Activated T-cell treated with anti-CD3 and anti-CD28 coated beads, Interleukin-2, amount 50 U/mL, for 48 hours (primary cell): Measurements from ENCODE around the gene TTYH2.
"Not testable (repeated sequence)": the region's sequence is repeated elsewhere in the genome, so short reads cannot be mapped to it uniquely, and the experiment has no call there.

Source experiments
- DNase-seq, 2 experiments: peaks; one replicate each; pipeline ENCODE4 v3.0.0-alpha.2; 2020

The TTYH2 gene

GRCh38 chr17:74267987-74268499 is 54.7 kb downstream of the TTYH2 start:
- DNase-seq = no peak

DNA sequence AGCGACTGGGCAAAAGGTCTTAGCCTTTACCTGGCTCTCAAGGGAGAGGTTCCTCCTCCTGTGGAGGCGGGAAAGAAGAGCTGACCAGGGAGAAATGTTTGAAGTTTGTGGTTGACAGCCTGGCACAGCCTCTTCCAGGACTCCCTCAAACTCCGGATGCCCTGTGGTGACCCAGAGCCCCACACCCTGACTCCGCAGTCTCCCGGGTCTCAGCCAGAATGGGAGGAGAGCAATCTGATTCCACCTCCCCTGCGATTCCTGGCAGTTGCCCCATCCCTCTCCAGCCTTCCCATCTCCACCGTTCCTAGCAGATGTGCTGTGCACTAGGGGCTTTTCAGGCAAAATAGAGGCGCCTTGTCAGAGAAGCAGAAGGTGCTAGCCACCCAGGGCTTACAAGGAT is 55.2 kb downstream of the TTYH2 start:
- no peak for DNase-seq

- DNase-seq = no peak
These were observed 57.0 kb downstream of the TTYH2 start for GRCh38 chr17:74270333-74270732.

- DNase-seq = no peak
These were observed 57.9 kb downstream of the TTYH2 start for GRCh38 chr17:74271281-74271680.

DNA sequence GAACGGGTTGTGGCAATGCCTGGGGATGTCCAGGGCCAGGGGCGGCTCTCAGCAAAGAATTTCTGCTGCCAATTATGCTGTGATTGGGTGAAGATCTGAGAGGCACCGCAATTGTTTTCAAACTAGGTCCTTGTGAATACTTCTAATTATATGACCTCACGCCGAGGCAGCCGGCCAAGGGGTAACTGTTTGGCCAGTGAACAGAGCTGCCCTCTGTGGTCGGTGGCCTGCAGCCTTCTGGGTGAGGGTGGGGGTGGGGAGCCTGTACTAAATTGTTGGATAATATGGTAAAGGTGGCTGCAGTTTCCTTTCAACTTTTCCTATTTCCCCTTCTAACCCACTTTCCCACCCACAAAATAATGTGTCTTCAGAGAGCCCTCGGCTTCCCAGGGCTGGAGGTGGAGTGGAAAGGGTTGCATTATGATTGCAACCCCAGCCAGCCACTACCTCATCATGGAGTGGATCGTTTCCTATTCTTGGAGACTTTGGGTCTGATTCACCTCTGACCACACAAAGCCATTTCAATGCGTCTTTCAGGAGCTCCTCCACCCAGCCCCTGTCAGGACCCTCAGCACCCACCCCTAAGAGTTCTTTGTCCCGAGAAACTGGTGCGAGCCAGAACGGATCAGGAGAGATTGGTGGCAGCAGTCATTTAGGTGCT is 58.7 kb downstream of the TTYH2 start:
- DNase-seq = no peak

- no peak for DNase-seq
These were observed 59.4 kb downstream of the TTYH2 start for GRCh38 chr17:74272731-74273201.

DNA sequence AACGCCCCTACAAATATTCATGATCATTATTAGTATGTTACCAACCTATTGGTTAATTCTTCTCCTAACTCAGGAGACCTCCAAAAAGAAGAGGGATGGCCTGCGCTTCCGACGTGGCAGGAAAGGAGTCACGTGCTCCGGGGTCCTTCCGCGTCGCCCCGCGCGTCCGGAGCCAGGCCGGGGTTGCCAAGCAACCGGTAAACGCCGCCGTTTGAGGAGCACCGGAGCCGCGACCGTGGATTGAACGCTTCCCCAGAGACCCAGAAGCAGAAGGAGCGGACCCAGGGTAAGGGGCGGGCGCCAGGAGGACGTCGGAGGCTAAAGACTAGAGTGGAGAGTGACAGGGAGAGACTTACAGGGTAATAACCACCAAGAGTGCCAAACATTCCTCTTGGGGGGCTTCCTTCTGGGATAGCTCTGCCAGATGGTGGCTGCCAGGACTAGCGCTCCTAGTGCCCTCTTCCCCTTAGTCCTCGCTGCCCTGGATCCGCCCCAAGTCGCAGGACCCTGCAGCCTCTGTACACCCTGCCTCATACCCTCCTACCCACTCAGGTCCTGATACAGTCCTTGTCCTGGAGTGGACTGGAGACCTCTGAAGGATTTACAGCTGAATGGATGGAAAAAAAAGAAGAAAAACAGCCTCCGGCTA is 60.8 kb downstream of the TTYH2 start, which contains the start of gene DNAI2:
DNAI2 (plus strand) TSS at position 175 of the 649 bp plus-strand sequence. CDS start 7,584 bp downstream, outside the sequence.
- DNase-seq = peak; percentile 39 to 48

DNA sequence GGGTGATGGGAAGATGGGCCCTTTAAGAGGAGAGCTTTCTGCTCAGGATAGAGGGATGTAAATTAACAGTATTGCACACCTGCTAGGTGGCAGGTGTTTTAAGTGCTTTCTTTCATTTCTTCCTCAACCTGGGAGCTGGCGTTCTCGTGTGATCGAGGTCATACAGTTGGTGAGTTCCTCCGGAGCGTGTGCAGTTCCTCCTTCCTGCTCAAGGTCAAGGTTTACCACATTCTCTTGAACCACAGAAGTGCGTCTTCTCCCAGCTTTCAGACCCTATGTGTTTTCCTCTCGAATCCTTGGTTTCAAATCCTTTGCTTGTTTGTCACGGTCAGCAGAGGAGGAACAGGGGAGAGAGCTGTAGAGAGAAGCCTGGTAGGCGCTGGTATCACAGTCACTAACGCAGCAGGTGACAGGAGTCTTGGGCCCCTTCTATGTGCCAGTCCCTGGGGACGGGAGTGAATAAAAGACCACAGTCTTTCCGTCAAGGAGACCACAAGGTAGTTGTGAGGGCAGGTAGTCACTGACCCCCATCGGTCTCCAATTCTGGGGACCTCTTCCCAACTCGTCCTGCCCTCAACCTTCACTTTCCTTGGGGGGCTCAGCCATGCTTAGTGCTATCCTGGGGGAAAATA is 61.5 kb downstream of the TTYH2 start:
- no peak for DNase-seq

DNA sequence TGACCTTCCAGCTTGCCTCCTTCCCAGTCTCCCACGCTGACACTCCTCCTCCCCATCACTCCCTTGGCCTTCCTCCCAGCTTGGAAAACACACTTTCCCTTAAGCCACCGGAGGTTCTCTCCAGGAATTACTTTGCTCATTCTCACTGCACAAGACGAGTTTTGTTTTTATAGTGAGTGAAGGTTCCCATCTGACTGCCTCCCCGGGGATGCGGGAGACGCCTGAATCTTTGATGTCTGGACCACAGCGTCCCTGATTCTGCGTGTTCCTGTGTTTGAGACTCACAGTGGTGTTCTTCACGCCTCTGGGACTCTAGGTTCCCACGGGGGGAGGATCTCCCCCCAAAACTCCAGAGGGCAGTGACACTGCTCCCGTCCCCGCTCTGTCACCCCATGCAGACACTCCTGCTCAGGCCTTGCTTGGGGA is 62.7 kb downstream of the TTYH2 start:
- DNase-seq = no peak

DNA sequence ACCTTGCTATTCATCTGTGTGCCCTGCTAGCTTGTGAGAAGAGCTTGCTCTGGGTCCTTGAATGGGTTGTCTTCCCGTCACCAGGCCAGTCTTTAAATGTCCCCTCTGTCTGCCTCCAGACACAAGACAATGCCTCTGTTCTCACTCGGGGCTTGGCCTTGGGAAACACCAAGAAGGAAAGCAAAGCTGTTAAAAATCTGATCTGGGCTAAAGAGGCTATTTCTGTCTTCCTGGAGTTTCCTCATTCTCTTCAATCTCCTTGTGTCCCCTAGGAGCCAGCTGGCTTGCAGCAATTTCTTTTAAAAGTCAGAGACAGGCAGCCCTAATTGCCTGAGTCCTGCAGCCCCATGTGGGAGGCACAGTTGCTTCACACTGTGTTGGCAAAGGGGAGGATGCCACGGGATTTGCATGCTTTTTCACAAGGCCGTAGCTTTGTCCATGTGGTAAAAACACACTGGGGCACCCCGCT is 63.2 kb downstream of the TTYH2 start:
- DNase-seq = no peak

GRCh38 chr17:74277935-74278334 is 64.6 kb downstream of the TTYH2 start:
- no peak for DNase-seq

- not testable (repeated sequence) for DNase-seq
These were observed 66.2 kb downstream of the TTYH2 start for GRCh38 chr17:74279617-74280016.

GRCh38 chr17:74280093-74280513 is 66.7 kb downstream of the TTYH2 start:
- DNase-seq = peak; percentile 63 to 70

GRCh38 chr17:74281799-74282198 is 68.4 kb downstream of the TTYH2 start:
- no peak for DNase-seq

DNA sequence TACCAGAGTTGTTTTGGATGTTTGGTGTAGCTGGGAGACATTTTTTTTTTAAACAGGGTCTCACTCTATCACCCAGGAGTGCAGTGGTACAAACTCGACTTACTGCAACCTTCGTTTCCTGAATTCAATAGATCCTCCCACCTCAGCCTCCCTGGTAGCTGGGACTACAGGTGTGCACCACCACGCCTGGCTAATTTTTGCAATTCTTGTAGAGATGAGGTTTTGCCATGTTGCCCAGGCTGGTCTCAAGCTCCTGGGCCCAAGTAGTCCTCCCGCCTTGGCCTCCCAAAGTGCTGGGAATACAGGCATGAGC is 68.9 kb downstream of the TTYH2 start:
- DNase-seq = not testable (repeated sequence)

DNA sequence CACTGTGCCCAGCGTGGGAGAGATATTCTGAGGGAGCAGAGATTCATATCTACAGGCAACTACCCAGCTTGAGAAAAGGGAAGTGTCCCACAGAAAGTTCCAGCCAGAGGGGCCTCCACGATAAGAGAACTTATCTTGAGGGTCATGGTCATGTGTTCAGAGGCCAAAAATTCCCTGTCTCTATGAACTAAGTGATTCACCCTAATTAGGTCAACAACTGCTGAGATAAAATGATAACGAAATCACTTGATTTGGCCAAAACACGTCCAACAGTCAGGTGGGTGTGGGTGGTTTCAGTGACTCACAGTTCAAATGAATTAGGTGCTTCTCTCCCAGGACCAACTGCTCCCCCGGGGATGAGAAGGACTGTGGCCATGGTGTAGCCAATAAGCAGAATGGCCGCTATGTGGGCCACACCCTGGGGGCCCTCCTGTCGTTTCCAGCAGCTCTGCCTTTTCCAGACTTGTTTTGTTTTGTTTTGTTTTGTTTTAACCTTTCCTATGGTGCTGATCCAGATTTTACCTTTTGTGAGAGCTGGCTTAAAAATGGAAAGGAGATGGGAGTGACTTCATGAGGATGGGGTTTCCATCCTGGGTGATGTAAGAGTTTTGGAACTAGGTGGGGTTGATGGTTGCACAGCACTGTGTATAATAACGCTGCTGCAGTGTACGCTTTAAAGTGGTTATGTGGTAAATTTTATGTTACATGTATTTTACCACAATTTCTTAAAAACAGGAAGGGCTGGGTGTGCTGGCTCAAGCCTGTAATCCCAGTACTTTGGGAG is 69.4 kb downstream of the TTYH2 start:
- peak; percentile 78 to 81 for DNase-seq

GRCh38 chr17:74283371-74283673 is 70.0 kb downstream of the TTYH2 start:
- DNase-seq = peak; percentile 64 to 66

GRCh38 chr17:74287031-74287602 is 73.7 kb downstream of the TTYH2 start:
- no peak for DNase-seq

- peak; percentile 53 to 65 for DNase-seq
These were observed 75.4 kb downstream of the TTYH2 start for GRCh38 chr17:74288785-74289184.

DNA sequence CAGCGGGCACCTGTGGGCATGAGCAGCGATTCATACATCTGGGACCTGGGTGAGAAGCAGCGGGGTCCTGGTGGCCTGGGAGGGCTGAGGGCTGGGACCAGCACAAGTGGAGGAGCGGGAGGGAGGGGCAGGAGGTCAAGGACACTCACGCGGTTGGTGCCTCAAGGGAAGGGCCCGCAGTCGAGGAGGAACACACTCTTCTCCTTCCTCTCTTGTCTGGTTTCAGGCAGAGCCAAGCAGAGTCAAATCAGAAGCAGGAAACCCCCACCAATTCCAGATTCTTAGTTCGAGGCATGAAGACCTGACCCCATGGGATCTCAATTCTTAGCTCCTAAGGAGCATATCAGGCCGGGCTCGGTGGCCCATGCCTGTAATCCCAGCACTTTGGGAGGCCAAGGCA is 76.3 kb downstream of the TTYH2 start:
- DNase-seq = no peak

GRCh38 chr17:74290340-74290739 is 77.0 kb downstream of the TTYH2 start:
- no peak for DNase-seq

DNA sequence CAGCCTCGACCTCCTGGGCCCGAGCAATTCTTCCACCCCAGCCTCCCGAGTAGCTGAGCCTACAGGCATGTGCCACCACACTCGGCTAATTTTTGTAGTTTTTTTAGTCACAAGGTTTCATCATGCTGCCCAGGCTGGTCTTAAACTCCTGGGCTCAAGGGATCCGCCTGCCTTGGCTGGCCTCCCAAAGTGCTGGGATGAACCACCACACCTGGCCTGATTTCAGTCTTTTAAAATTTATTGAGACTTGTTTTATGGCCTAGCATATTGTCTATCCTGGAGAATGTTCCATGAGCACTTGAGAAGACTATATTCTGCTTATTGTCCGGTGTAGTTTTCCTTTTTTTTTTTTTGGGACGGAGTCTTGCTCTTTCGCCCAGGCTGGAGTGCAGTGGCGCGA is 79.1 kb downstream of the TTYH2 start:
- DNase-seq = no peak
